ENCODE measurements around the gene TOMM70.

TOMM70 gene

GRCh38 chr3:100319951-100320350 lies 80.9 kb downstream of the TOMM70 start:
- no peak for DNase-seq

GRCh38 chr3:100317912-100318311 lies 83.0 kb downstream of the TOMM70 start:
- peak; percentile 15 for DNase-seq

- DNase-seq: peak; percentile 71
Measured at GRCh38 chr3:100316641-100317069, 84.2 kb downstream of the TOMM70 start.

All from CD4-positive, alpha-beta T cell treated with Interleukin-10 for 1 hour (primary cell).